Stimulated activated CD8-positive, alpha-beta memory T cell treated with anti-CD3 and anti-CD28 coated beads, Interleukin-12 subunit alpha, Interleukin-12 subunit beta, amount 100 ng/mL, for 1 hour (primary cell): Measurements from ENCODE around the gene MAP3K7.

Experiments
- DNase-seq: peaks from one replicate; pipeline ENCODE4 v3.0.0-alpha.2; 2020; ENCODE audit warnings: low read depth

MAP3K7 gene

DNA sequence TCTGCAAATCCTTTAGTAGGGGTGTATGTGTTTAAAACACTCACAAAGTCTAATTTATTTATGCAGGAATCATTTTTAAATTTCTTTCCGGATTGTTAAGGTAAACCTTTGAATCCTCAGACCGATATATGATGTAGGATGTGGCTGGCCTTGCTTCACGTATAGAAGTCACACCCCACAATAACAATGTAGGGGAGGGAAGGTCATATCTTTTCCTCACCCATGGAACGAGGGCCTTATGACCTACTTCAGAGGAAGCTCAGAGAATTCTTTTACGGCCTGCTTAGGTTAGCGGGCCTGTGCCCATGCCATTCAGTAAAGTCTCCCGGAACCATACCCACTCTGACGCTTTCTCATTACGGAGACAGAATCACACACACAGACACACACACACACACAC lies 102.9 kb downstream of the MAP3K7 start:
- no peak for DNase-seq

DNA sequence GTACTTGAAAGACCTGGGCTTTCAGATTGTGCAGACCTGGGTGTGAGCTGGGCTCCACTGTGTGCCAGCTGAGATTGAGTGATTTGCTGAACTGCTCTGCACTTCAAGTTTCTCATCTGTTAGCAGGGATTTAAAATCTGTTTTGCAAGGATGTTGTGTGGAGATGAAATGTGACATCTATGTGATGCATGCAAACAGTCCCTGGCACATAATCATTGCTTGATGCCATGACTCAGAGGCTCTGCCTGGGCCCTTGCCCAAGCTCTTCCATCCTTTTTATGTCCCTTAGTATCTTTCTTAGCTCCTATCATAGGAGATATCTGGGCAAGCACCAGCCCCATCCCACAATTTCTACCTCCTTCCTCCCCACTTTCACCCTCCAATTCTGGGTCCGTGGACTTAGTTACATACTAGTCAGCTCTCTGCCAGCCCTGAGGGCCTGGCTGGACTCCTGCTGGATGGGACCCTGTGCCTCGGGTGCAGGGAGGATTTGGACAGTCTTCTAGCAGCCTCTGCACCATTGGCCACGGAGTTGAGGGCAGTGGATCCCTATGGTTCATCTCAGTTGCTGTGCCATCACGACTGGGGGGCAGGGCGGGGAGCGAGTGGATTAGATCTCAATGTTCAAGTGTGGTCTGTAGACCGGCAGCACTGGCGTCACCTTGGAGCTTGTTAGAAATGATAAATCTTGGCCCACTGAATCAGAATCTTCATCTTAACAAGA lies 103.6 kb downstream of the MAP3K7 start:
- DNase-seq = no peak

DNA sequence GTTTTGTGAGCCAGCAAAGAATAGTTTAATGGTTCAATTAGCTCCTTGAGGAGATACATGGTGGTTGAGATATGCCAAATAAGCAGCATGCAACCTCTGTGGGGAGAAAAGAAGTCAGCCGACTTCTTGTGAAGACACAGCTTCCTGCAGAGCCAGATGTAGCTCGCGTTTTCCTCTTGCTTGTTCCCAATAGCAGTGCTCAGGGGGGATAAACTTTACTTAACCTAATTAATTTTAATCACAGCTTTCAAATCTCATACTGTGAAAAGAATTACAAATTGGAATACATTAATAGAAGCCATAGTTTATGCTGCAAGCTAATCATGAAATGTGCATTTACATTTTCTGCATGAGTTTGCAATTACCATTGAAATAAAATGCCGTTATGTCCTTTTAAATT lies 106.2 kb downstream of the MAP3K7 start:
- DNase-seq = no peak

DNA sequence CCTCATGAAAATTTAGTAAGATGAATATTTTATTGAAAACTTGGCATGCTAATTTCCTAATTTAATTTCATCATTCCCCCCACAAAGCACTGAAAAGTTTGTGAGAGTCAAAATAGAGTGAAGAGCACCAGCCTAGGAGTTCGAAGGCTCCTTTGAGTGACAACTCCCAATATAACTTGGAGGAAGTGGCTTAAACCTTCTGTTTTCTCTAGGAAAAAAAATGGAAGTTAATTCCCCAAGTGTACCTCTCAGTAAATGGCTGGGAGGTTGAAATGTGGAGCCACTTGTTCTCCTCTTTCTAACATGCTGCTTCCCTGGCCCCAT lies 107.3 kb downstream of the MAP3K7 start:
- no peak for DNase-seq

- DNase-seq = peak; percentile 77
These were observed 107.9 kb downstream of the MAP3K7 start for GRCh38 chr6:90478789-90479602.

GRCh38 chr6:90478278-90478677 lies 108.6 kb downstream of the MAP3K7 start:
- no peak for DNase-seq

- DNase-seq = no peak
These were observed 109.5 kb downstream of the MAP3K7 start for GRCh38 chr6:90477366-90477765.

GRCh38 chr6:90472716-90473115 lies 114.2 kb downstream of the MAP3K7 start:
- no peak for DNase-seq

DNA sequence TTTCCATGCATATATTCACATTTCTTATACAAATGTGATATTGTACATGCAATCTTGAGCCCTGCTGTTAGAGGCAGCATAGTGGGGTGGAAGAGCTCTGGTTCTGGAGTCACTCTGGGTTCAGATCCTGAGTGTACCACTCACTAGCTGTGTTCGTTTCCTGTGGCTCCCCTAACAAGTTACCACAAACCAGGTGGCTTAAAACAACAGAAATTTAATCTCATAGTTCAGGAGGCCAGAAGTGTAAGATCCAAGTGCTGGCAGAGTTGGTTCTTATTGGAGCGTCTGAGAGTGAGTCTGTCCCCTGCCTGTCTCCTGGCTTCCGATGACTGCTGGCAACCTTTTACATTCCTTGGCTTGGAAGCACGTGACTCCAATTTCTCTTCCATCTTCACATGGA lies 115.6 kb downstream of the MAP3K7 start:
- DNase-seq = no peak

DNA sequence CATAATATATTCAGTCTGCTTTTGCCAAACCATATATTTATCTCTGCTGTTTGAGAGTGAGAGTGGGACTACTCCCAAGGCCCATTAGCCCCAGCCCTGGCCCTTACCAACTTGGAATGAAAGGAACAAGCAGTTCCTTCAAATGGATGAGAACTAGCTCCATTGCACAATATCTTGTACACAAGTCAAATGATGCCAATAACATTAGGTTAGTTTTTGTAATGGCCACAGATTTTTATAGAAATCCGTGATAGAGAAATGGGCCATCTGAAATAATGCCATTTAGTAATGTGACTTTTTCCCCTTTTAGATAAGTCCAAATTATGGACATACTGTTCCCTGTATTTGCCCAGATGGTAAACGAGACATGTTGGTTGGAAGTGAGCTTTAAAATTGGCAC lies 117.0 kb downstream of the MAP3K7 start:
- no peak for DNase-seq

DNA sequence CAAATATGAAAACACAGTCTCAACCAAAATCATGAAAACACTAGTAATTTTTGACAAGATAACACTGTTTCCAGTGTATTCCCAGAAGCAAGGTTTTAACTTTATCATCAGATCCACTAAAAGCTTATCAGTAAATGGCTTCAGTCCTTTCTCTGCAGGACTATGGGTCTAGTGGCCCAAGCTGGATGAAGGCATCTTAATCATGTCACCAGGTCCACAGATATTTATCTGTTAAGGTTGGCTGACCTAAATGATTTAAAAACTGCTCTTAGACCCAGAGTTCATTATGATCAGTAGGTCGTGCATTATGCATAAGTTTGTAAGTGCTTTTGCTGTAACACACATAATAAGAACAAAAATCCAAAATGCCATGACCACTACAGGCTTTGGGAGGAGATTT lies 118.0 kb downstream of the MAP3K7 start:
- no peak for DNase-seq

GRCh38 chr6:90468080-90468479 lies 118.8 kb downstream of the MAP3K7 start:
- no peak for DNase-seq

DNA sequence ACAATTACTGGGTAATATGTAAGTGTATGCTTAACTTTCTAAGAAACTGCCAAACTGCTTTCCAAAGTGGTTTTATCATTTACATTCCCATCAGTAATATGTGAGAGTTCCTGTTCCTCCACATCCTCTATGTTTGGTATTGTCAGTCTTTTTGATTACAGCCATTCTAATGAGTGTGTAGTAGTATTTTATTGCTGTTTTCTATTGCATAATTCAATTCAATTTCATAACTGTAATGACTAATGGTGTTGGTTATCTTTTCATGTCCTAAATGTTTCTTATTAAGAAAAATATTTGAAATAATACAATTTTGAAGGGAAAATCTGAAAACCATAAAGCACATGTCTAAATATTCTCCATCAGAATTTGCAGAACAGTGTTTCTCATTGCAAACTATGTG lies 119.3 kb downstream of the MAP3K7 start:
- no peak for DNase-seq

- DNase-seq = no peak
These were observed 120.5 kb downstream of the MAP3K7 start for GRCh38 chr6:90466154-90466940.

DNA sequence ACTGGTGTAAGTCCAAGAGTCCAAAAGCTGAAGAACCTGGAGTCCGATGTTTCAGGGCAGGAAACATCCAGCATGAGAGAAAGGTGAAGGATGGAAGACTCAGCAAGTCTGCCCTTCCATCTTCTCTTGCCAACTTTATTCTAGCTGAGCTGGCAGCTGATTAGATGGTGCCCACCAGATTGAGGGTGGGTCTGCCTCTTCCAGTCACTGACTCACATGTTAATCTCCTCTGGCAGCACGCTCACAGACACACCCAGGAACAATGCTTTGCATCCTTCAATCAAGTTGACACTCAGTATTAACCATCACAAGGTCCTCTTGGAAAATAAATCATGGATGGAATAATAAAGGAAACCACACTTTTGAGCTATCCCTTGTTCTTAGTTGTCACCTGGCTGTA lies 121.2 kb downstream of the MAP3K7 start:
- DNase-seq = no peak

- no peak for DNase-seq
These were observed 122.4 kb downstream of the MAP3K7 start for GRCh38 chr6:90464507-90464906.

GRCh38 chr6:90463874-90464273 lies 123.0 kb downstream of the MAP3K7 start:
- no peak for DNase-seq
